Subcutaneous adipose tissue (tissue), 4 donors: ENCODE data around the gene ATP2A3. TPM values are rescaled to one million over a fixed set of nuclear protein-coding genes. Genes with fewer than 3 reads are reported as not detected.

Source experiments
- total RNA-seq, 4 donors: library from RNA; depleted of rRNA; stranded (reverse); fragments of >200 nt; gene quantifications; one replicate each; pipeline ENCODE4 v1.1.0, GENCODE V29; 2016
- TF ChIP-seq, protein P1 (sequence below): fragments of 450-650 bp; IDR thresholded peaks from one replicate; pipeline ENCODE4 v1.5.1; 2016; ENCODE audit warnings: low read depth, mild to moderate bottlenecking, control low read depth, antibody characterized with exemption, moderate library complexity

ATP2A3 gene
- total RNA-seq, 4 donors from 2014 or later = 2.3 to 7.5 (median 3.3) TPM

DNA sequence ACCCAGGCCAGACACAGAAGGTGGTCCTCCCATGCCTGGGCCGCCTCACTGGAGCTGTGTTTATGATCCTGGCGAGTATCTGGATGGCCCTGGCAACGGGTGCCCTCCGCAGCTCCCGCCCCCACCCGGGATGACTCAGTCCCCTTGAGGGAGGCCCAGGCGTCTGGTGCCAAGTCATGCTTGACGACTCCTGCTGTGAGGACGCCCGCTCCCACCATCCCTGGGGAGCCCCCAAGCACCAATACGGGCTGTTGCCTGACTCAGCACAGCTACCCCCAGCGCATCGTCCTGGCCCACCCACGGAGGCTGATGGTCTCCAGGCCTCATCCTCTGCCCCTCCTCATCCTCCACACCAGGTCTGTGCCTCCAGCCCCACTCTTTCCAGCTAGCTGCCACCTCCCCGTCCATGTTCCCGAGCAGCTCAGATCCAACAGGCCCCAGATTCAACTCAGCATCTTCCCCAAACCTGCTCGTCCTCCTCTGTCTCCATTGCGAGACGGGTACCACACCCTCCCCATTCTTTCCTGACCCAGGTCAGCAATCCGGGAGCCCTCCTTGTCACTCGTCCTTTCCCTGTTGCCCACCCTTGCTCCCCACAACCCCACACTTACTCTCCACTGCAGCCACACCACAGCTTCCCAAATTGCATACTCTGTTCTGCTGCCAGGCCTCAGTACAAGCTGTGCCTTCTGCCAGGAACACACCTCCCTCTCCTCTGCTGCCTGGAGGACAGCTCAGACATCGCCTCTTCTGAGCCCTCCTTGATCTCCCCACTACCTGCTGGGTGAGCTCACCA, 74.0 kb downstream of the ATP2A3 start:
- TF ChIP-seq, protein P1, sequence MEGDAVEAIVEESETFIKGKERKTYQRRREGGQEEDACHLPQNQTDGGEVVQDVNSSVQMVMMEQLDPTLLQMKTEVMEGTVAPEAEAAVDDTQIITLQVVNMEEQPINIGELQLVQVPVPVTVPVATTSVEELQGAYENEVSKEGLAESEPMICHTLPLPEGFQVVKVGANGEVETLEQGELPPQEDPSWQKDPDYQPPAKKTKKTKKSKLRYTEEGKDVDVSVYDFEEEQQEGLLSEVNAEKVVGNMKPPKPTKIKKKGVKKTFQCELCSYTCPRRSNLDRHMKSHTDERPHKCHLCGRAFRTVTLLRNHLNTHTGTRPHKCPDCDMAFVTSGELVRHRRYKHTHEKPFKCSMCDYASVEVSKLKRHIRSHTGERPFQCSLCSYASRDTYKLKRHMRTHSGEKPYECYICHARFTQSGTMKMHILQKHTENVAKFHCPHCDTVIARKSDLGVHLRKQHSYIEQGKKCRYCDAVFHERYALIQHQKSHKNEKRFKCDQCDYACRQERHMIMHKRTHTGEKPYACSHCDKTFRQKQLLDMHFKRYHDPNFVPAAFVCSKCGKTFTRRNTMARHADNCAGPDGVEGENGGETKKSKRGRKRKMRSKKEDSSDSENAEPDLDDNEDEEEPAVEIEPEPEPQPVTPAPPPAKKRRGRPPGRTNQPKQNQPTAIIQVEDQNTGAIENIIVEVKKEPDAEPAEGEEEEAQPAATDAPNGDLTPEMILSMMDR = no peak

DNA sequence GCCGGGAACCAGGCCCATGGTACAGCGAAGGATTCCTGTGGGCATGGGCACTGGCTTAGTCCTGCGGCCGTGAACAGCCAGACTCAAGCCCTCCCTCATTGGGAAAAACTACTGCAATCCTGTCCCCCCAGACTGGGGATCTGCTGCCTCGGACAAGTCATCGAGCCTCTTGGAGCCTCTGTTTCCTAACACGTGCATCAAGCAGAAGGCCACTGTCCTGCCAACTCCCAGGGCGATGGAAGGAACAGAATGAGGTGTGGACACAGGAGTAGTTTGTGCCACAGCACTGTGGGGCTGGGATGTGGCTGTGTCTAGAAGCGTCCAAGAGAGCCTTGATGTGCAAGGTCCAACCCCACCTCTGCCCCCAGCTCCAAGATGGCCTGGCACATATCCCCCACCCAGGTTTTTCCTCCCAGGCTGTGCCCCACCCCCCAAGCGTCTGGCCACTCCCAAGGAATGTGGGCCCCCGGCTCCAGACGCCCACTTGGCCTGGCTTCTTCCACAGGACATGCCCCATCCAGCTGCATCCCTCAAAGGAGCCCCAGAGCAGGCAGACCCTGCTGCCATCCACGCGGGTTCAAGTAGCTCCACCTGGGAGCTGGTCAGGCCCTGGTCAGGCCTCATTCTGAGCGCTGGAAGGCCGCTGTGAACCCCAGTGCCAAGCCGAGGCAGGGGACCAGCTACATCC, 74.8 kb downstream of the ATP2A3 start:
- TF ChIP-seq, protein P1 = no peak

DNA sequence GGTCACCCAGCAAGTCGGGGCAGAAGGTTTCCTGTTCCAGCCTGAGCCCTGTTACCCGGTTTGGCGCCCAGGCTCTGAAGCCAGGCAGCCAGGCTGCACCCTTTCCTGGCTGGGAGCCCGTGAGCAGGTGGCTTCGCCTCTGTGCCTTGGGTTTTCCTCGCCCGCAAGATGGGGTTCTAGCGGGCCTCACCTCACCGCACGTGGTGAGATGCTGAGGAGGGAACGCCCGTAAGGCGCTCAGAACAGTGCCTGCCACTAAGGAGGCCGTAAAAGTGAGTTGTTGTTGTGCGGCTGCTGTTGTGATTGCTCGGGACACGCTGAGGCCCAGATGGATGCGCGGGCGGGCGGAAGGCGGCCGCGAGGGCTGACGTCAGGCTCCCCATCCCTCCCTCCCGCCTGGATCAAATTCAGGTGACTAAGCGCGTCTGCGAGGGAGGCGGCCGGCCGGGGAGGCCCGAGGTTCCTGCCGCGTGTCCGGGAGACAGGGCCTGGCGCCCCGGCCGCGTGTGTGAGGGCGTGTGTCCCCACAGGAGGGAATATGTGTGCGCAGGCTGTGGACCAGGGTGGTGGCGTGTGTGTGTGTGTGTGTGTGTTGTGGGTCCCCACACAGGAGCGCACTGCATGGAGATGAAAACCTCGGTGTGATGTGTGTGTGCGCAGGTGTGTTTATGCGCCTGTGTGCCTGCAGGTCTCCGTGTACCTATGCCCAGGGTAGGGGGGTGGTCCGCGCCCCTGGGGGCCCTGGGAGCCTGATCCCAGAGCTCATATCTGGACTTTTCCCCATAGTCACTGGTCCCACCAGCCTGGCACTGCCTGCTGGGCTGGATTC, 75.7 kb downstream of the ATP2A3 start:
- TF ChIP-seq, protein P1 = no peak

DNA sequence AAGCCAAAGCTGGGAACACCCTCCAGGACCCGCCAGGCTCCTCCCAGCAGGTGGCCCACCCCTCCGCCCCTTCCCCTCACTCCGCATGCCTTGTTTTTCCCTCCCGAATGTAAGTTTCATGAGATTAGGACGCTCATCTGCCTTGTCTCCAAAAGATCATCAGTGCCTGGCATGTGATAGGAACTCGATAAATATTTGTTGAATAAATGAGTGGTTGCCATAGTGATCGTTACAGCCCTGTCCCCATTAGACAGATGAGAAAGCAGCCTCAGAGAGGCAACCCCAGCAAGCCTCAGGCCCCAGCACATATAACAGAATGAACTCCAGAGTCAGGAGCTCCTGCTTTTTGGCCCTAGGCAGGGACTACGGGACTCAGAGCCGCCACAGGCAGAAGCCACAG, 76.4 kb downstream of the ATP2A3 start:
- TF ChIP-seq, protein P1 = no peak

DNA sequence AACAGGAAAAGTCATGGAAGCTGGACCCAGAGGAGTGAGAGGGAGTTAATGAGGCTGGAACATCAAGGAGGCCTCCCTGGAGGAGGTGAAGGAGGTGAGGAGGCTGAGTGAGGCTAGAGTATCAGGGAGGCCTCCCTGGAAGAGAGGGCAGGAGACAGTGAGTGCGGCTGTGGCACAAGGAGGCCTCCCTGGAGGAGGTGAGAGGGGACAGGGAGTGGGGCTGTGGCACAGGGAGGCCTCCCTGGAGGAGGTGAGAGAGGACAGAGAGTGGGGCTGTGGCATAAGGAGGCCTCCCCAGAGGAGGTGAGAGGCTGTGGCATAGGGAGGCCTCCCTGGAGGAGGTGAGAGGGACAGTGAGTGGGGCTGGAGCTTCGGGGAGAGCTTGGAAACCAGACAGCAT, 76.8 kb downstream of the ATP2A3 start:
- TF ChIP-seq, protein P1 = no peak

DNA sequence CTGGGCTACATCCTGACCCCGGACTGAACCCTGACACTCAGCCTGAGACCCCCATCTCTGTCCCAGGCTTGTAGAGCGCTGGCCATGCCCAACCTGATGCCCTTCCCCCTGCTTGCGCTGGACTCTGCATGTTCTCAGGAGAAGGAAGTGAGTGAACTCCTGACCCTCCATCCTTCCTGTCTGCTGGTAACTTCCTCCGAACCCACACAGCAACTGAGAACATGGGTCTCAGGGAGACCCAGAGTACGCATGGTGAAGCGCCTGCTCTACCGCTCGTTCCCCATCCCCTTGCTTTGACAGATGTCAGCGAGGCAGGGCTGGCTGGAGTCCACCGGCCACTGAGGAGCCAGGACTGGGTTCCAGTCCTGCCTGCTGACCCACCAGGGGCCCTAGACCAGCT, 77.5 kb downstream of the ATP2A3 start:
- TF ChIP-seq, protein P1 = no peak

DNA sequence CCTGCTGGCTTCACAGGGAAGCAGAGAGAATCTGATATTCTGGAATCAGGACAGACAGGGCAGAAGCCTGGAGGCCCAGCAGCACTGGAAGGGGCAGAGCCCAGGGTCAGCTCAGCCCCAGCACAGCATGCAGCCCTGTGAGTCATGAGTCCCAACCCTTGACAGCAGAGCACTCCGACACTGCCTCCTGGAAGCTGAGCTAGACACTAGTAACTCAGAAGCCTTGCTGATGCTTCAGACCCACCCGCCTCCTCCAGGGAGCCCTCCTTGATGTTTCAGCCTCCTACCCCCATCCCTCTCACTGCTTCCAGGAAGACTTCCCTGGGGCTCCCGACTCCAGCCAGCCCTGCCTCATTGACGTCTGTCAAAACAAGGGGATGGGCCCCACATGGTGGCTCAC, 78.3 kb downstream of the ATP2A3 start:
- TF ChIP-seq, protein P1 = no peak
